ENCODE measurements around the gene UBAC2. TPM values are rescaled to one million over a fixed set of nuclear protein-coding genes. Genes with fewer than 3 reads are reported as not detected.

Gene UBAC2
- total RNA-seq, 1 donor = 45.3 TPM

DNA sequence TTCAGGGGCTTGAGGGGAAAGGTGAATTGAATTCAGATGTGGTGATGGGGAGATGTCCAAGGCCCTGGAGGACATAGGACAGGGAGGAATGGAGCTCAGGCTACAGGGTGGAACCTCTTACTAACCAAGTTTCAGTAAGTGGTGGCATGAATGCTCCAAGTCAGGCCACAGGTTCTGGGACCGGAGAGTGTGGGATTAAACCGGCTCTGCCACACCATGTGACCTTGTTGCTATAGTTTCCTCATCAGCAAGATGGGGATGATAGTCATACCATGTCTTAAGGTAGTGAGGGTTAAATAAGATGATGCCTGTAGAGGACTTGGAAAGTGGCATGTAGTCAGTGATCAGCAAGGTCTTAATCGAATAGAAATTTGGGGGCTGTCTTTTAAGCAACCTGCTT lies 90.2 kb downstream of the UBAC2 start:
- TF ChIP-seq, protein P1, sequence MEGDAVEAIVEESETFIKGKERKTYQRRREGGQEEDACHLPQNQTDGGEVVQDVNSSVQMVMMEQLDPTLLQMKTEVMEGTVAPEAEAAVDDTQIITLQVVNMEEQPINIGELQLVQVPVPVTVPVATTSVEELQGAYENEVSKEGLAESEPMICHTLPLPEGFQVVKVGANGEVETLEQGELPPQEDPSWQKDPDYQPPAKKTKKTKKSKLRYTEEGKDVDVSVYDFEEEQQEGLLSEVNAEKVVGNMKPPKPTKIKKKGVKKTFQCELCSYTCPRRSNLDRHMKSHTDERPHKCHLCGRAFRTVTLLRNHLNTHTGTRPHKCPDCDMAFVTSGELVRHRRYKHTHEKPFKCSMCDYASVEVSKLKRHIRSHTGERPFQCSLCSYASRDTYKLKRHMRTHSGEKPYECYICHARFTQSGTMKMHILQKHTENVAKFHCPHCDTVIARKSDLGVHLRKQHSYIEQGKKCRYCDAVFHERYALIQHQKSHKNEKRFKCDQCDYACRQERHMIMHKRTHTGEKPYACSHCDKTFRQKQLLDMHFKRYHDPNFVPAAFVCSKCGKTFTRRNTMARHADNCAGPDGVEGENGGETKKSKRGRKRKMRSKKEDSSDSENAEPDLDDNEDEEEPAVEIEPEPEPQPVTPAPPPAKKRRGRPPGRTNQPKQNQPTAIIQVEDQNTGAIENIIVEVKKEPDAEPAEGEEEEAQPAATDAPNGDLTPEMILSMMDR (IDR thresholded peaks at IDR 0.05; ENCODE audit: insufficient read depth, low read depth, low read length) = no peak
- no peak for DNase-seq (ENCODE audit: low read depth)
- no peak overlapping the region for H3K4me3 ChIP-seq (ENCODE audit: low read depth, low read length)

DNA sequence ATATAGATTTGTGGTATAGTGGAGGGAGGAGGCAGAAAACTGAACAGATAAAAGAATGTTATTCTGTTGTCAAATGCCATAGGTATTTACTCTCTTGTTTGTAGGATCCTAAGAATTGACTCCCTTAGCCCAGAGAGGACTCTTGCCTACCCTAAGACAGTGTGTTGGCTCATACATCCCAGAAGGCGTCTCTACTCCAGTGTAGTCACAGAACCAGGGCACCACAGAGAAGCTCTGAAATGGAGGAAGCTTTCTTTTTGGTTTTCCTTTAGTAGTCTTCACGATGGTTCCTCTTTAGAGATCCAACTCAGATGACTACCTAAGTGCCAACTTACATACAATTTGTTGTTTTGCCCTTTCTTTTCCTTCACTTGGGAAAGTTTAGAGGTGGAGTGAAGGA lies 92.5 kb downstream of the UBAC2 start:
- TF ChIP-seq, protein P1 (IDR thresholded peaks at IDR 0.05; ENCODE audit: insufficient read depth, low read depth, low read length) = no peak
- no peak for DNase-seq (ENCODE audit: low read depth)
- H3K4me3 ChIP-seq (ENCODE audit: low read depth, low read length) = no peak overlapping the region

DNA sequence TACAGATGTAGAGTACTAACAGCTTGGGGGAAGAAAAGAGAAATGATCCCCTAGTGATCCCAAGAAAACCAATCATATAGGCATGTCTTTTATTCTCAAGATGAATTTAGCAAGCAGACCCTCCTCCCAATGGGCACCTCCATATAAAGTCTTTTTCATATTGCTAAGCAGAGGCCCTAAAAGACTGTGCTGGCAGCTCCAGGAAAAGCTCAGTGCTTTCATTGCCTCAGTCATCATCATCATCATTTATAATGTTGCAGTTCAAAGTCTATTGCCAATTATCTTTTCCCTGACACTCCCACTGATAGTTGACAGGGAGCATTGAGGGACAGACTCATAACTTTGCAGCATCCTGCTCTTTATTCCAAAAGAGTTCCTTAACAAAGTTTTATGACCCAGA lies 93.5 kb downstream of the UBAC2 start:
- TF ChIP-seq, protein P1 (IDR thresholded peaks at IDR 0.05; ENCODE audit: insufficient read depth, low read depth, low read length) = no peak

DNA sequence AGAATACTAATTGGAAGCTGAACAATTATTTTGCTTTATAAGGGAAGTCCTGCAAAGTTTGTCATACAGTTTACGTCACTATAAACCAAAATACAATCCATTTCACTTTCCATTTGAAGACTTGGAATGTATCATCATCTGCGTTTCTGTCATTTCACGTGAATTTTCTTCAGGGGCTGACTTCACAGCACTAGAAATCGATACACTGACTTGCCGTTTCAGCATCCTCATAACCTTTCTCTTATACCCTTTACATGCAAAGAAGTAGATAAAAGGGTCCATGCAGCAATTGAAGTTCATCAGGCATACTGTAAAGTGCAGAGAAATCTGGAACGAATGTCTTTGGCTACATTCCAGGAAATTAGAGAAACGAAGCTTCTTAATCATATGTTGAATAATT lies 94.3 kb downstream of the UBAC2 start:
- DNase-seq (ENCODE audit: low read depth) = no peak
- H3K4me3 ChIP-seq (ENCODE audit: low read depth, low read length) = no peak overlapping the region
- TF ChIP-seq, protein P1 (IDR thresholded peaks at IDR 0.05; ENCODE audit: insufficient read depth, low read depth, low read length) = no peak

More for the DNA sequence above, 93.5 kb downstream of the UBAC2 start:
- no peak overlapping the region for H3K4me3 ChIP-seq (ENCODE audit: low read depth, low read length)
- DNase-seq (ENCODE audit: low read depth) = no peak

DNA sequence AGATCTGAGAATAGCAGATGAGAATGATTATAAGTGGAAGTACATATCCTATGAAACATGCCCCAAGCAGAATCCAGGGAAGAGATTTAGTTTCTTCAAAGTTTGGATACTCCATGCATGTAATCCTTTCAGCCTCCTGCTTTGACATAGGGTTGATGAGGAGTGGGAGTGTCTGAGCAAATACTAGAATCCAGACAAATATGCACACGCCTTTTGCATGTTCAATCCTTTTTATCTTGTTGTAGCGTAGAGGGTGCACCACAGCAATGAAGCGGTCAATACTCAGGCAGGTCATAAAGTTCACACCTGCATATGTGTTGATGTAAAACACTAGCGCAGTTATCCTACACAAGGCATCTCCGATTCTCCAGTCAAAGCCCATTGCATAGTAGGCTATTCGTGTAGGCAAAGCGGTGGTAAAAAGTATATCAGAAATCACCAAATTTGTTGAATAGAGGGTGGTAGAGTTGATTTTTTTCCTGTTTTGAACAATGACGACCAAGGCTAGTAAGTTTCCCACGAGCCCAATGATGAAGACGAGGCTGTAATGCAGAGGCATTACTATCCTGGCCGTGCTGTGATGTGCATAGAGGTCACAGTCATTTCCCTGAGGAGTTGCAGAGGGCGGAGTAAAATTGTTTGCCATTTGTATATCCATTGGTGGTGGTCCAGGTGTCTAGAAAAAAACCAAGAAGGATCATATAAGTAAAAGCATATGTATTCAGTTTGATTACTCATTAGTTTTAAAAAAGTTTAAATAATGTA lies 95.0 kb downstream of the UBAC2 start:
- TF ChIP-seq, protein P1 (IDR thresholded peaks at IDR 0.05; ENCODE audit: insufficient read depth, low read depth, low read length) = no peak
- no peak overlapping the region for H3K4me3 ChIP-seq (ENCODE audit: low read depth, low read length)
- no peak for DNase-seq (ENCODE audit: low read depth)

DNA sequence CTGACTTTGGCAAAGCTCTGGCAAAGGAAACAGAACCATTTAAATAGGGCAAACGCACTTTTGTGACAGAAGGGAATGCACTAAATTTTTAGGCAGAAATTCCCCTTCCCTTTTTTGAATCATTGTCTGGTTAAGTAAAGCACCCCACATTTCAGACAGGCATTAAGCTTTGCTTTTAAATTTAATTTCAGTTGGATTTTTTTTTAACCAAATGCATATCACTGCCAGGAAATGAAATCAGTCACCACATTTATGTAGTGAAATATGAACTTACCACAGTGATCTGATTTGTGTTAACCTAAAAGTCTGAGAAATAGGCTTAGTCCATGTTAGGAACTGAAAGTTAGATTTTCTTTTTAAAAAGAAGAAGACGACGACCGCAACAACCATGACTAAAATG lies 95.7 kb downstream of the UBAC2 start:
- TF ChIP-seq, protein P1 (IDR thresholded peaks at IDR 0.05; ENCODE audit: insufficient read depth, low read depth, low read length) = no peak
- H3K4me3 ChIP-seq (ENCODE audit: low read depth, low read length) = no peak overlapping the region
- DNase-seq (ENCODE audit: low read depth) = no peak

DNA sequence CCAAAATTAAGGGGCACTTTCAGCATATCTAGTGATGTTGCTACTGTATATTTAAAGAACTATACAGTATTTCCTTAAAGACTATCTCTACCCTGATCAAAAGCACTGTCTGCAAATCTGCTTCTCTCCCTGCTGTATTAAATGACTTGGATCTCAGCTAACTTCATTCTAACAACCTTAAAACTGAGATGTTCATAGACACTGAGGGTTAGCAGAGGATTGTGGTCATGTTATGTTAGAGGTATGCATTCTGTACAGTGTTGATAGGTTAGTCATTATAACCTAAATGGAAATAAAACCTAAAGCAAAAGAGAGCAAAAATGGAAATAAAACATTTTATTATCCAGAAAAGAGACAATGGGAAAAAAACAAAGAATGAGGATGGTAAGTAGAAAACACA lies 96.7 kb downstream of the UBAC2 start:
- no peak for DNase-seq (ENCODE audit: low read depth)
- TF ChIP-seq, protein P1 (IDR thresholded peaks at IDR 0.05; ENCODE audit: insufficient read depth, low read depth, low read length) = no peak

More for the DNA sequence above, 96.7 kb downstream of the UBAC2 start:
- no peak overlapping the region for H3K4me3 ChIP-seq (ENCODE audit: low read depth, low read length)

All from fibroblast of villous mesenchyme (primary cell).